GM12878 (cell line): ENCODE data around the gene PNMA6E. TPM values are rescaled to one million over a fixed set of nuclear protein-coding genes. Genes with fewer than 3 reads are reported as not detected.

Source experiments
- ATAC-seq: fragments of 200-7000 bp; cut with Tn5 transposase; 3 replicates; pipeline ENCODE4 v1.9.1; 2020; ENCODE audit warnings: mild to moderate bottlenecking, moderate library complexity
- BruUV-seq: library from RNA; stranded (reverse); fragments of 400-500 nt; replicated peaks from 2 replicates; lab custom pipeline; 2021; lab: Mats Ljungman, UMichigan
- CTCF ChIA-PET: fragments of 300-600 bp; sonication (Branson Sonifier 250); formaldehyde crosslinking; extraction: SDS; loops from one replicate; lab custom pipeline; 2021; ENCODE audit warnings: inconsistent platforms; lab: Yijun Ruan, JAX
- POLR2A ChIA-PET: fragments of 350-600 bp; formaldehyde crosslinking; extraction: SDS; loops from one replicate; lab custom pipeline; 2021; ENCODE audit warnings: inconsistent platforms; lab: Charles Lee
- RAD21 ChIA-PET: fragments of 300-600 bp; sonication (Branson Sonifier 250); formaldehyde crosslinking; loops from one replicate; lab custom pipeline; 2023; ENCODE audit warnings: antibody characterized with exemption; ENCODE audit not compliant: unreplicated experiment; lab: Charles Lee
- SMC1A ChIA-PET: fragments of 300-600 bp; sonication (Branson Sonifier 250); formaldehyde crosslinking; loops from one replicate; lab custom pipeline; 2023; ENCODE audit not compliant: unreplicated experiment, uncharacterized antibody; lab: Charles Lee
- DNase-seq: peaks from one replicate; pipeline ENCODE4 v3.0.0-alpha.2; 2011; ENCODE audit warnings: low read depth, low spot score
- FAIRE-seq: peaks from 3 replicates; lab custom pipeline; 2011; peaks lifted over from hg19 to GRCh38; lab: Jason Lieb, UNC
- H2AFZ ChIP-seq: 2 replicates; pipeline ENCODE4 v1.6.0; 2011; ENCODE audit warnings: low read depth, low read length, control low read depth; ENCODE audit not compliant: control insufficient read depth
- H3K27ac ChIP-seq: 2 replicates; pipeline ENCODE4 v1.5.1; 2011; ENCODE audit warnings: control low read depth; ENCODE audit not compliant: control insufficient read depth, insufficient read depth
- H3K27me3 ChIP-seq, 2 experiments: replicated peaks in 1 of 2; 2 replicates each; pipeline versions ENCODE4 v1.6.0 to v1.6.1; 2011; ENCODE audit warnings: low read length in 1 of 2; ENCODE audit not compliant: control insufficient read depth in 2 of 2, insufficient read depth in 2 of 2
- H3K36me3 ChIP-seq, 2 experiments: 2 replicates each; pipeline ENCODE4 v1.5.1; 2011; ENCODE audit warnings: low read length in 1 of 2; ENCODE audit not compliant: control insufficient read depth in 2 of 2, insufficient read depth in 2 of 2
- H3K4me1 ChIP-seq: 2 replicates; pipeline ENCODE4 v1.6.1; 2011; ENCODE audit warnings: mild to moderate bottlenecking, low read length, moderate library complexity, mixed read lengths; ENCODE audit not compliant: control insufficient read depth, insufficient read depth
- H3K4me2 ChIP-seq: 2 replicates; pipeline ENCODE4 v1.6.0; 2011; ENCODE audit warnings: control low read depth; ENCODE audit not compliant: control insufficient read depth, insufficient read depth
- H3K4me3 ChIP-seq: fragments of 200-600 bp; sonication (generic); 2 replicates; pipeline ENCODE4 v1.5.1; 2016
- H3K79me2 ChIP-seq: 2 replicates; pipeline ENCODE4 v1.6.0; 2011; ENCODE audit warnings: low read length; ENCODE audit not compliant: control insufficient read depth, insufficient read depth
- H3K9ac ChIP-seq: 2 replicates; pipeline ENCODE4 v1.8.0; 2011; ENCODE audit warnings: low read length, control low read depth, mixed read lengths; ENCODE audit not compliant: control insufficient read depth, insufficient read depth
- H3K9me3 ChIP-seq: replicated peaks from 3 replicates; pipeline ENCODE4 v1.5.1; 2011; ENCODE audit warnings: mild to moderate bottlenecking, low read length; ENCODE audit not compliant: control insufficient read depth, insufficient read depth
- H4K20me1 ChIP-seq: 2 replicates; pipeline ENCODE4 v1.6.0; 2011; ENCODE audit not compliant: control insufficient read depth, insufficient read depth
- EED ChIP-seq: sonication (generic); IDR thresholded peaks from 2 replicates; pipeline ENCODE4 v1.6.1; 2016; ENCODE audit warnings: antibody characterized with exemption, low read depth
- FOXK2 ChIP-seq: fragments of 450-650 bp; IDR thresholded peaks from 2 replicates; pipeline ENCODE4 v1.6.1; 2017; ENCODE audit warnings: mild to moderate bottlenecking, moderate library complexity
- HCFC1 ChIP-seq: fragments of 150-350 bp; IDR thresholded peaks from 2 replicates; pipeline ENCODE4 v1.6.1; 2014; ENCODE audit warnings: low read length
- HDAC6 ChIP-seq: fragments of 200-600 bp; sonication (generic); IDR thresholded peaks from one replicate; pipeline ENCODE4 v1.8.0; 2017; ENCODE audit warnings: antibody characterized with exemption; ENCODE audit not compliant: unreplicated experiment
- HDGF ChIP-seq: fragments of 450-650 bp; IDR thresholded peaks from 2 replicates; pipeline ENCODE4 v1.6.1; 2016; ENCODE audit warnings: antibody characterized with exemption
- IKZF2 ChIP-seq, 2 experiments: fragments of 450-650 bp; IDR thresholded peaks; 2 replicates each; pipeline ENCODE4 v1.6.1; 2017; ENCODE audit warnings: mild to moderate bottlenecking in 2 of 2, moderate library complexity in 2 of 2
- KAT2A ChIP-seq: conservative IDR thresholded peaks from 2 replicates; pipeline ENCODE4 v1.6.1; 2011; ENCODE audit warnings: low read depth, low read length; ENCODE audit not compliant: control insufficient read depth
- KLF5 ChIP-seq: fragments of 450-650 bp; IDR thresholded peaks from 2 replicates; pipeline ENCODE4 v1.6.1; 2014; ENCODE audit warnings: mild to moderate bottlenecking; ENCODE audit not compliant: partially characterized antibody
- MEF2B ChIP-seq: fragments of 450-650 bp; IDR thresholded peaks from 2 replicates; pipeline ENCODE4 v1.6.1; 2018; ENCODE audit warnings: mild to moderate bottlenecking, moderate library complexity; ENCODE audit not compliant: partially characterized antibody, poor library complexity, severe bottlenecking
- MTA3 ChIP-seq: IDR thresholded peaks from 2 replicates; pipeline ENCODE4 v1.6.1; 2012; ENCODE audit warnings: low read length, inconsistent platforms, borderline replicate concordance
- NFXL1 ChIP-seq: fragments of 450-650 bp; IDR thresholded peaks from 2 replicates; pipeline ENCODE4 v1.6.1; 2017; ENCODE audit warnings: antibody characterized with exemption, mild to moderate bottlenecking, borderline replicate concordance
- NFYA ChIP-seq: IDR thresholded peaks from 2 replicates; pipeline ENCODE4 v1.6.1; 2011; ENCODE audit warnings: low read depth, mild to moderate bottlenecking, low read length, improper control_type of control experiment, borderline replicate concordance
- NFYB ChIP-seq: IDR thresholded peaks from 2 replicates; pipeline ENCODE4 v1.6.1; 2011; ENCODE audit warnings: low read depth, mild to moderate bottlenecking, low read length, improper control_type of control experiment, moderate library complexity; ENCODE audit not compliant: insufficient read depth
- POLR2A ChIP-seq: IDR thresholded peaks from 2 replicates; pipeline ENCODE4 v1.6.1; 2011; ENCODE audit warnings: low read depth, mild to moderate bottlenecking, low read length
- RELB ChIP-seq: fragments of 450-650 bp; IDR thresholded peaks from 2 replicates; pipeline ENCODE4 v1.6.1; 2017; ENCODE audit warnings: low read depth, mild to moderate bottlenecking, moderate library complexity
- SMARCA5 ChIP-seq: fragments of 450-650 bp; IDR thresholded peaks from 2 replicates; pipeline ENCODE4 v1.6.1; 2017; ENCODE audit warnings: mild to moderate bottlenecking
- SMC3 ChIP-seq: IDR thresholded peaks from 2 replicates; pipeline ENCODE4 v1.6.1; 2011; ENCODE audit warnings: low read length, improper control_type of control experiment, borderline replicate concordance
- SREBF2 ChIP-seq: IDR thresholded peaks from 2 replicates; pipeline ENCODE4 v1.6.1; 2012; ENCODE audit warnings: mild to moderate bottlenecking, low read length
- SUPT20H ChIP-seq: IDR thresholded peaks from 2 replicates; pipeline ENCODE4 v1.6.1; 2011; ENCODE audit warnings: low read depth, mild to moderate bottlenecking, low read length, moderate library complexity, borderline replicate concordance; ENCODE audit not compliant: control insufficient read depth
- TCF7 ChIP-seq: IDR thresholded peaks from 2 replicates; pipeline ENCODE4 v1.6.1; 2014; ENCODE audit warnings: antibody characterized with exemption, borderline replicate concordance
- ZBED1 ChIP-seq: IDR thresholded peaks from 2 replicates; pipeline ENCODE4 v1.6.1; 2016; ENCODE audit warnings: borderline replicate concordance
- ZNF207 ChIP-seq: fragments of 450-650 bp; IDR thresholded peaks from 2 replicates; pipeline ENCODE4 v1.6.1; 2014; ENCODE audit warnings: antibody characterized with exemption, mild to moderate bottlenecking, borderline replicate concordance
- ZSCAN29 ChIP-seq: fragments of 450-650 bp; IDR thresholded peaks from 2 replicates; pipeline ENCODE4 v1.6.1; 2017; ENCODE audit warnings: mild to moderate bottlenecking, moderate library complexity
- WGBS: methylation state at CpG from one replicate; pipeline ENCODE4 v1.1.6; 2016; ENCODE audit warnings: low lambda C conversion rate; ENCODE audit not compliant: insufficient replicate concordance, insufficient coverage; ENCODE audit errors: missing lambda C conversion rate; 5-methylcytosine and 5-hydroxymethylcytosine counted together
- in situ Hi-C: fragments of 300-500 bp; cut with MboI; formaldehyde crosslinking; loops from 9 replicates; pipeline ENCODE4 v1.14.3; 2018; ENCODE audit warnings: mixed read lengths
- intact Hi-C: fragments of 100-400 bp; cut with micrococcal nuclease; formaldehyde crosslinking; loops from one replicate; pipeline ENCODE4 v1.14.2; 2022; ENCODE audit not compliant: unreplicated experiment
- polyA plus RNA-seq, 11 experiments: library from polyadenylated mRNA; depleted of rRNA in 4 of 11; unstranded in 6 of 11; stranded (reverse) in 5 of 11; fragments of >200 nt; fragmentation: Nextera tagmentation in 4 of 11; fragmentation: Illumina TruSeq in 1 of 11; extraction: Ambion mirVana in 4 of 11; extraction: Trizol in 1 of 11; gene quantifications; 1 replicate in 1 of 11; 2 replicates in 10 of 11; pipeline versions ENCODE4 v1.2.1 to v1.2.3, GENCODE V29; 2011 to 2016; ENCODE audit warnings: inconsistent platforms in 2 of 11, missing spikeins in 2 of 11, low read depth in 1 of 11
- total RNA-seq, 4 experiments: library from RNA; depleted of rRNA in 3 of 4; stranded (reverse); fragments of >200 nt in 3 of 4; fragmentation: Illumina TruSeq in 1 of 4; extraction: Trizol in 1 of 4; gene quantifications; 2 replicates each; pipeline versions ENCODE4 v1.2.1 to v1.2.3, GENCODE V29; 2013 to 2021

Gene PNMA6E
- total and polyA plus RNA-seq, 10 of the 15 experiments (the other 5 are each of a cell fraction or from before 2014, with no cell fraction given) = not detected

- RAD21 ChIA-PET = no interaction called here
- ATAC-seq = no peak
These were observed 16.5 kb upstream of the PNMA6E start for GRCh38 chrX:153417637-153418036.

GRCh38 chrX:153416781-153417450 is 15.8 kb upstream of the PNMA6E start:
- ChIA-PET SMC1A (no interaction called here), RAD21 (no interaction called here), POLR2A (no interaction called here), CTCF (no interaction called here)
- no peaks in the 10 kb centered on the region for H3K27me3 ChIP-seq
- H3K4me3 ChIP-seq = no peak overlapping the region
- no peak overlapping the region for H3K4me2 ChIP-seq
- intact Hi-C loops (no loop called here), in situ Hi-C loops (no loop called here)
- H3K79me2 ChIP-seq = no peaks in the 10 kb centered on the region
- no peak overlapping the region for H2AFZ ChIP-seq
- H3K36me3 ChIP-seq = no peaks in the 10 kb centered on the region; a peak in 1 of 4 replicates
- no peak overlapping the region for H3K9ac ChIP-seq
- no peaks in the 10 kb centered on the region for H4K20me1 ChIP-seq
- no peaks in the 10 kb centered on the region; the same call in 2 of the 3 replicates for H3K9me3 ChIP-seq
- BruUV-seq = TSS peak; percentile 11
- FAIRE-seq (no peak), DNase-seq (no peak), ATAC-seq (no peak)
- H3K27ac ChIP-seq = no peak overlapping the region
- 59% methylated on average over 12 of the region's 12 CpGs for WGBS
- H3K4me1 ChIP-seq = no peaks in the 10 kb centered on the region
- no peak for TF ChIP-seq MTA3
- no peak for TF ChIP-seq ZNF207
- TF ChIP-seq POLR2A = no peak
- no peak for TF ChIP-seq IKZF2 (IDR thresholded peaks at IDR 0.05)
- TF ChIP-seq RELB = no peak
- TF ChIP-seq MEF2B = no peak
- TF ChIP-seq KAT2A = no peak
- no peak for TF ChIP-seq NFYA
- TF ChIP-seq SREBF2 = no peak
- no peak for TF ChIP-seq ZBED1
- no peak for TF ChIP-seq NFYB
- no peak for TF ChIP-seq HDAC6
- TF ChIP-seq TCF7 = no peak

More at GRCh38 chrX:153417637-153418036, 16.5 kb upstream of the PNMA6E start:
- FAIRE-seq (no peak), DNase-seq (no peak)
- ChIA-PET CTCF (no interaction called here), POLR2A (no interaction called here), SMC1A (no interaction called here)
- BruUV-seq = no TSS peak
- in situ Hi-C loops = no loop called here
- H4K20me1 ChIP-seq = no peaks in the 10 kb centered on the region
- H3K36me3 ChIP-seq = no peaks in the 10 kb centered on the region; a peak in 1 of 4 replicates
- TF ChIP-seq SMARCA5 (no peak), KLF5 (no peak), HCFC1 (no peak), SMC3 (no peak), HDGF (no peak), SUPT20H (no peak), FOXK2 (no peak), ZSCAN29 (no peak), EED (no peak), NFXL1 (no peak), POLR2A (no peak), KAT2A (no peak)
- H3K4me1 ChIP-seq = no peaks in the 10 kb centered on the region
- H3K79me2 ChIP-seq = no peaks in the 10 kb centered on the region
- H3K27me3 ChIP-seq = no peaks in the 10 kb centered on the region
- intact Hi-C loops = no loop called here
- no peak overlapping the region for H2AFZ ChIP-seq
- no peak overlapping the region for H3K27ac ChIP-seq
- 55% methylated on average over 8 of the region's 8 CpGs for WGBS
- H3K9ac ChIP-seq = no peak overlapping the region
- no peak overlapping the region for H3K4me2 ChIP-seq
- H3K9me3 ChIP-seq = no peaks in the 10 kb centered on the region; the same call in 2 of the 3 replicates
- no peak overlapping the region for H3K4me3 ChIP-seq
